ENCODE measurements around the gene CEACAM7.

The CEACAM7 gene

GRCh38 chr19:41688098-41688497 is at the start of gene CEACAM7:
CEACAM7 (minus strand) TSS chr19:41688270; CDS start chr19:41688165, 105 bp downstream.
- Histone ChIP-seq H3K27ac (ENCODE audit: low read length) (no peak within 1 kb of the TSS), H3K9me3 (ENCODE audit: control insufficient read depth, insufficient read depth, low read length) (no peaks in the 10 kb centered on the region; the same call in 1 of the 2 replicates), H3K4me3 (ENCODE audit: low read length) (no peak within 1 kb of the TSS), H3K27me3 (ENCODE audit: control insufficient read depth, insufficient read depth, low read length) (no peaks in the 10 kb centered on the region), H3K36me3 (ENCODE audit: control insufficient read depth, insufficient read depth, low read length) (no peaks in the 10 kb centered on the region), H3K4me1 (ENCODE audit: control insufficient read depth, insufficient read depth, low read length) (no peaks in the 10 kb centered on the region)
- no peak for DNase-seq (ENCODE audit: low read depth, low spot score)
- WGBS (ENCODE audit: insufficient coverage, insufficient read length), result no CpG with 5 or more reads among the region's 1 CpG

GRCh38 chr19:41735071-41735600 is 47.1 kb upstream of the CEACAM7 start:
- no peaks in the 10 kb centered on the region for H3K27me3 ChIP-seq (ENCODE audit: control insufficient read depth, insufficient read depth, low read length)
- H3K4me1 ChIP-seq (ENCODE audit: control insufficient read depth, insufficient read depth, low read length), result no peaks in the 10 kb centered on the region
- no CpG with 5 or more reads among the region's 5 CpGs for WGBS (ENCODE audit: insufficient coverage, insufficient read length)
- no peak overlapping the region for H3K4me3 ChIP-seq (ENCODE audit: low read length)
- H3K9me3 ChIP-seq (ENCODE audit: control insufficient read depth, insufficient read depth, low read length), result no peaks in the 10 kb centered on the region; the same call in 1 of the 2 replicates
- no peaks in the 10 kb centered on the region for H3K36me3 ChIP-seq (ENCODE audit: control insufficient read depth, insufficient read depth, low read length)
- H3K27ac ChIP-seq (ENCODE audit: low read length), result no peak overlapping the region
- DNase-seq (ENCODE audit: low read depth, low spot score), result no peak

- whole genome bisulfite sequencing (ENCODE audit: insufficient coverage, insufficient read length), result no CpG with 5 or more reads among the region's 3 CpGs
- no peaks in the 10 kb centered on the region; the same call in 1 of the 2 replicates for H3K9me3 ChIP-seq (ENCODE audit: control insufficient read depth, insufficient read depth, low read length)
- H3K27ac ChIP-seq (ENCODE audit: low read length), result no peak overlapping the region
- no peak overlapping the region for H3K4me3 ChIP-seq (ENCODE audit: low read length)
- H3K36me3 ChIP-seq (ENCODE audit: control insufficient read depth, insufficient read depth, low read length), result no peaks in the 10 kb centered on the region
- no peaks in the 10 kb centered on the region for H3K27me3 ChIP-seq (ENCODE audit: control insufficient read depth, insufficient read depth, low read length)
- H3K4me1 ChIP-seq (ENCODE audit: control insufficient read depth, insufficient read depth, low read length), result no peaks in the 10 kb centered on the region
- no peak for DNase-seq (ENCODE audit: low read depth, low spot score)
These were observed 46.5 kb upstream of the CEACAM7 start for GRCh38 chr19:41734585-41734984.

- H3K27ac ChIP-seq (ENCODE audit: low read length), result no peak overlapping the region
- H3K4me3 ChIP-seq (ENCODE audit: low read length), result no peak overlapping the region
These were observed 46.1 kb upstream of the CEACAM7 start for GRCh38 chr19:41734156-41734555.

GRCh38 chr19:41726493-41726892 is 38.4 kb upstream of the CEACAM7 start:
- no CpG with 5 or more reads among the region's 5 CpGs for WGBS (ENCODE audit: insufficient coverage, insufficient read length)
- no peak for DNase-seq (ENCODE audit: low read depth, low spot score)
- H3K27me3 ChIP-seq (ENCODE audit: control insufficient read depth, insufficient read depth, low read length), result no peaks in the 10 kb centered on the region

More at GRCh38 chr19:41734156-41734555, 46.1 kb upstream of the CEACAM7 start:
- Histone ChIP-seq H3K9me3 (ENCODE audit: control insufficient read depth, insufficient read depth, low read length) (no peaks in the 10 kb centered on the region; the same call in 1 of the 2 replicates), H3K27me3 (ENCODE audit: control insufficient read depth, insufficient read depth, low read length) (no peaks in the 10 kb centered on the region), H3K4me1 (ENCODE audit: control insufficient read depth, insufficient read depth, low read length) (no peaks in the 10 kb centered on the region), H3K36me3 (ENCODE audit: control insufficient read depth, insufficient read depth, low read length) (no peaks in the 10 kb centered on the region)
- no CpG with 5 or more reads among the region's 4 CpGs for WGBS (ENCODE audit: insufficient coverage, insufficient read length)
- no peak for DNase-seq (ENCODE audit: low read depth, low spot score)

GRCh38 chr19:41720103-41720502 is 32.0 kb upstream of the CEACAM7 start:
- no peaks in the 10 kb centered on the region for H3K27me3 ChIP-seq (ENCODE audit: control insufficient read depth, insufficient read depth, low read length)
- WGBS (ENCODE audit: insufficient coverage, insufficient read length), result no CpG with 5 or more reads among the region's 3 CpGs

More at GRCh38 chr19:41726493-41726892, 38.4 kb upstream of the CEACAM7 start:
- no peaks in the 10 kb centered on the region for H3K36me3 ChIP-seq (ENCODE audit: control insufficient read depth, insufficient read depth, low read length)
- no peaks in the 10 kb centered on the region; the same call in 1 of the 2 replicates for H3K9me3 ChIP-seq (ENCODE audit: control insufficient read depth, insufficient read depth, low read length)
- no peak overlapping the region for H3K4me3 ChIP-seq (ENCODE audit: low read length)
- no peak overlapping the region for H3K27ac ChIP-seq (ENCODE audit: low read length)
- no peaks in the 10 kb centered on the region for H3K4me1 ChIP-seq (ENCODE audit: control insufficient read depth, insufficient read depth, low read length)

GRCh38 chr19:41718761-41719160 is 30.7 kb upstream of the CEACAM7 start:
- Histone ChIP-seq H3K9me3 (ENCODE audit: control insufficient read depth, insufficient read depth, low read length) (no peaks in the 10 kb centered on the region; the same call in 1 of the 2 replicates), H3K4me3 (ENCODE audit: low read length) (no peak overlapping the region), H3K4me1 (ENCODE audit: control insufficient read depth, insufficient read depth, low read length) (no peaks in the 10 kb centered on the region), H3K27ac (ENCODE audit: low read length) (no peak overlapping the region), H3K27me3 (ENCODE audit: control insufficient read depth, insufficient read depth, low read length) (no peaks in the 10 kb centered on the region), H3K36me3 (ENCODE audit: control insufficient read depth, insufficient read depth, low read length) (no peaks in the 10 kb centered on the region)
- DNase-seq (ENCODE audit: low read depth, low spot score), result no peak
- WGBS (ENCODE audit: insufficient coverage, insufficient read length), result no CpG with 5 or more reads among the region's 6 CpGs

More at GRCh38 chr19:41720103-41720502, 32.0 kb upstream of the CEACAM7 start:
- Histone ChIP-seq H3K27ac (ENCODE audit: low read length) (no peak overlapping the region), H3K4me3 (ENCODE audit: low read length) (no peak overlapping the region), H3K36me3 (ENCODE audit: control insufficient read depth, insufficient read depth, low read length) (no peaks in the 10 kb centered on the region), H3K9me3 (ENCODE audit: control insufficient read depth, insufficient read depth, low read length) (no peaks in the 10 kb centered on the region; the same call in 1 of the 2 replicates), H3K4me1 (ENCODE audit: control insufficient read depth, insufficient read depth, low read length) (no peaks in the 10 kb centered on the region)
- no peak for DNase-seq (ENCODE audit: low read depth, low spot score)

- Histone ChIP-seq H3K27me3 (ENCODE audit: control insufficient read depth, insufficient read depth, low read length) (no peaks in the 10 kb centered on the region), H3K4me3 (ENCODE audit: low read length) (no peak overlapping the region), H3K4me1 (ENCODE audit: control insufficient read depth, insufficient read depth, low read length) (no peaks in the 10 kb centered on the region), H3K27ac (ENCODE audit: low read length) (no peak overlapping the region), H3K9me3 (ENCODE audit: control insufficient read depth, insufficient read depth, low read length) (no peaks in the 10 kb centered on the region; the same call in 1 of the 2 replicates), H3K36me3 (ENCODE audit: control insufficient read depth, insufficient read depth, low read length) (no peaks in the 10 kb centered on the region)
- DNase-seq (ENCODE audit: low read depth, low spot score), result no peak
- no CpG with 5 or more reads among the region's 5 CpGs for WGBS (ENCODE audit: insufficient coverage, insufficient read length)
These were observed 26.5 kb upstream of the CEACAM7 start for GRCh38 chr19:41714598-41714997.

- H3K4me3 ChIP-seq (ENCODE audit: low read length), result no peak overlapping the region
- WGBS (ENCODE audit: insufficient coverage, insufficient read length), result no CpG with 5 or more reads among the region's 13 CpGs
- no peaks in the 10 kb centered on the region; the same call in 1 of the 2 replicates for H3K9me3 ChIP-seq (ENCODE audit: control insufficient read depth, insufficient read depth, low read length)
- no peaks in the 10 kb centered on the region for H3K36me3 ChIP-seq (ENCODE audit: control insufficient read depth, insufficient read depth, low read length)
- no peak for DNase-seq (ENCODE audit: low read depth, low spot score)
- no peak overlapping the region for H3K27ac ChIP-seq (ENCODE audit: low read length)
- H3K27me3 ChIP-seq (ENCODE audit: control insufficient read depth, insufficient read depth, low read length), result no peaks in the 10 kb centered on the region
- no peaks in the 10 kb centered on the region; the same call in 1 of the 2 replicates for H3K4me1 ChIP-seq (ENCODE audit: control insufficient read depth, insufficient read depth, low read length)
These were observed 23.5 kb upstream of the CEACAM7 start for GRCh38 chr19:41711376-41712261.

- Histone ChIP-seq H3K4me3 (ENCODE audit: low read length) (no peak overlapping the region), H3K27me3 (ENCODE audit: control insufficient read depth, insufficient read depth, low read length) (no peaks in the 10 kb centered on the region), H3K9me3 (ENCODE audit: control insufficient read depth, insufficient read depth, low read length) (no peaks in the 10 kb centered on the region; the same call in 1 of the 2 replicates), H3K27ac (ENCODE audit: low read length) (no peak overlapping the region), H3K36me3 (ENCODE audit: control insufficient read depth, insufficient read depth, low read length) (no peaks in the 10 kb centered on the region), H3K4me1 (ENCODE audit: control insufficient read depth, insufficient read depth, low read length) (no peaks in the 10 kb centered on the region; the same call in 1 of the 2 replicates)
- no peak for DNase-seq (ENCODE audit: low read depth, low spot score)
- no CpG with 5 or more reads among the region's 8 CpGs for WGBS (ENCODE audit: insufficient coverage, insufficient read length)
These were observed 22.0 kb upstream of the CEACAM7 start for GRCh38 chr19:41709951-41710645.

Measured in iPS DF 6.9 (cell line).